BJ (cell line): Measurements from ENCODE around the gene RYR1. TPM values are rescaled to one million over a fixed set of nuclear protein-coding genes. Genes with fewer than 3 reads are reported as not detected.

Experiments
- CTCF ChIA-PET: fragments of 350-600 bp; formaldehyde crosslinking; extraction: SDS; loops from one replicate; lab custom pipeline; 2021; ENCODE audit warnings: antibody characterized with exemption, inconsistent platforms; lab: Yijun Ruan, JAX
- POLR2A ChIA-PET: fragments of 300-600 bp; sonication (Branson Sonifier 250); formaldehyde crosslinking; extraction: SDS; loops from one replicate; lab custom pipeline; 2021; ENCODE audit warnings: antibody characterized with exemption; lab: Charles Lee
- DNase-seq: peaks from one replicate; pipeline ENCODE4 v3.0.0-alpha.2; 2011; ENCODE audit warnings: low read depth
- H3K27me3 ChIP-seq: 2 replicates; pipeline ENCODE4 v1.6.0; 2011; ENCODE audit warnings: low read length; ENCODE audit not compliant: control insufficient read depth, insufficient read depth
- H3K36me3 ChIP-seq: 2 replicates; pipeline ENCODE4 v1.5.1; 2011; ENCODE audit warnings: low read length; ENCODE audit not compliant: control insufficient read depth, insufficient read depth
- H3K4me3 ChIP-seq: 2 replicates; pipeline ENCODE4 v1.5.1; 2011; ENCODE audit warnings: low read depth, mild to moderate bottlenecking, control low read depth, low read length
- polyA plus RNA-seq: library from polyadenylated mRNA; depleted of rRNA; stranded (reverse); fragments of >200 nt; gene quantifications from 2 replicates; pipeline ENCODE4 v1.2.3, GENCODE V29; 2011
- TF ChIP-seq, protein P1 (sequence below): IDR thresholded peaks from 2 replicates; pipeline ENCODE4 v1.5.1; 2011; ENCODE audit warnings: low read depth, mild to moderate bottlenecking, control low read depth, inconsistent platforms, low read length, moderate library complexity; ENCODE audit not compliant: insufficient read depth

The RYR1 gene
- polyA plus RNA-seq, 1 experiment, result 0.04 TPM

DNA sequence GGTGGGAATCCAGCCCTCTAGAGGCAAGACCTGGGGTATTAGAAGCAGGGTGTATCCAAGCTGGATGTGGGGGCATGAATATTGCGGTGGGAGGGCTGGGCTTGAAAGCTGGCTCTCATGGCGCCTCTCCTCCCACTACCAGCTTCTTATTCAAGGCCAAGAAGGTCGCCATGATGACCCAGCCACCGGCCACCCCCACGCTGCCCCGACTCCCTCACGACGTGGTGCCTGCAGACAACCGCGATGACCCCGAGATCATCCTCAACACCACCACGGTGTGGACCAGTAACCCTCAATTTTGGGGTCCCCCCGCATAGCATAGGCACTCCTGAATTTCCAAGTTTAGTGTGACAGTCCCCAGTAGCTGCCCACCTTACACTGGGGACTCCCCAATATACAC lies 41.7 kb downstream of the RYR1 start:
- no peak for DNase-seq
- H3K4me3 ChIP-seq, result no peak overlapping the region
- TF ChIP-seq, protein P1, sequence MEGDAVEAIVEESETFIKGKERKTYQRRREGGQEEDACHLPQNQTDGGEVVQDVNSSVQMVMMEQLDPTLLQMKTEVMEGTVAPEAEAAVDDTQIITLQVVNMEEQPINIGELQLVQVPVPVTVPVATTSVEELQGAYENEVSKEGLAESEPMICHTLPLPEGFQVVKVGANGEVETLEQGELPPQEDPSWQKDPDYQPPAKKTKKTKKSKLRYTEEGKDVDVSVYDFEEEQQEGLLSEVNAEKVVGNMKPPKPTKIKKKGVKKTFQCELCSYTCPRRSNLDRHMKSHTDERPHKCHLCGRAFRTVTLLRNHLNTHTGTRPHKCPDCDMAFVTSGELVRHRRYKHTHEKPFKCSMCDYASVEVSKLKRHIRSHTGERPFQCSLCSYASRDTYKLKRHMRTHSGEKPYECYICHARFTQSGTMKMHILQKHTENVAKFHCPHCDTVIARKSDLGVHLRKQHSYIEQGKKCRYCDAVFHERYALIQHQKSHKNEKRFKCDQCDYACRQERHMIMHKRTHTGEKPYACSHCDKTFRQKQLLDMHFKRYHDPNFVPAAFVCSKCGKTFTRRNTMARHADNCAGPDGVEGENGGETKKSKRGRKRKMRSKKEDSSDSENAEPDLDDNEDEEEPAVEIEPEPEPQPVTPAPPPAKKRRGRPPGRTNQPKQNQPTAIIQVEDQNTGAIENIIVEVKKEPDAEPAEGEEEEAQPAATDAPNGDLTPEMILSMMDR, result no peak
- no peaks in the 10 kb centered on the region for H3K27me3 ChIP-seq
- CTCF ChIA-PET, result no interaction called here
- POLR2A ChIA-PET, result no interaction called here
- no peaks in the 10 kb centered on the region for H3K36me3 ChIP-seq

DNA sequence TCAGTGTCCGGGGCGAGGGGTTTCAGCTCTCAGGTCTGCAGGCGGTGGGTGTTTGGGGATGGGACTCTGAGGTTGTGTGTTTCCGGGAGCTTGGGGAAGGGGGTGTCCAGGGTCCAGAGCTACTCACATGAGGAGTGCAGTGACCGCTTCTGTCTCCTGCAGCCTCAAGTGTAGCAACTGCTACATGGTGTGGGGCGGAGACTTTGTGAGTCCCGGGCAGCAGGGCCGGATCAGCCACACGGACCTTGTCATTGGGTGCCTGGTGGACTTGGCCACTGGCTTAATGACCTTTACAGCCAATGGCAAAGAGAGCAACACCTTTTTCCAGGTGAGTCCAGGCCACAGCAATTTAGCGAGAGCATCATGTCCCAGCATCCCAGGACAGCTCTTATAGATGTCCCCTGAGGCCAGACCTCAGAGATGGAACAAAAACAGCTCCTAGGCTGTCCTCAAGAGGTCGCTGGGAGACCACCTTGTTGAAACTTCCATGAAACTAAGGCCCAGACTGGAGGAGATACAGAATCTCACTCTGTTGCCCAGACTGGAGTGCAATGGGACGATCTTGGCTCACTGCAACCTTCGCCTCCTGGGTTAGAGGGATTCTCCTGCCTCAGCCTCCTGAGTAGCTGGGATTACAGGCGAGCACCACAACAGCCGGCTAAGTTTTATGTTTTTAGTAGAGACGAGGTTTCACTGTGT lies 44.9 kb downstream of the RYR1 start:
- no peaks in the 10 kb centered on the region for H3K27me3 ChIP-seq
- TF ChIP-seq, protein P1, result no peak
- POLR2A ChIA-PET, result no interaction called here
- no peaks in the 10 kb centered on the region for H3K36me3 ChIP-seq
- CTCF ChIA-PET, result interaction anchor here (1.8 kb wide), 1 partner anchor 37 kb away, joined by 4 read pairs; no protein-coding TSS in a partner anchor
- no peak overlapping the region for H3K4me3 ChIP-seq
- DNase-seq, result no peak

DNA sequence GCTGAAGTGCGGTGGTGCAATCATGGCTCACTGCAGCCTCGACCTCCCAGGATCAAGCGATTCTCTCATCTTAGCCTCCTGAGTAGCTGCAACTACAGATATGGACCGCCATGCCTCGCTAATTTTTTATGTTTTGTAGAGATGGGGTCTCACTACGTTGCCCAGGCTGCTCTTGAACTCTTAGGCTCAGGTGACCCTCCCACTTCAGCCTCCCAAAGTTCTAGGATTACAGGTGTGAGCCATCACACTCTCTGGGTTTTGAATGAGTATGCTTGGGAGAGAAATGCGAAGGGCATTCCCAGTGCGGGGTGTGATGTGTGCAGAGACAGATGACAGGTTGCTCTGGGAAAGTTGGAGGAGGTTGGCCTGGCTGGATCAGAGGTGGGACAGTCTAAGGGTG lies 49.0 kb downstream of the RYR1 start:
- ChIA-PET CTCF (no interaction called here), POLR2A (no interaction called here)
- Histone ChIP-seq H3K4me3 (no peak overlapping the region), H3K27me3 (no peaks in the 10 kb centered on the region), H3K36me3 (no peaks in the 10 kb centered on the region)
- DNase-seq, result no peak
- TF ChIP-seq, protein P1, result no peak

GRCh38 chr19:38483016-38483630 lies 49.6 kb downstream of the RYR1 start:
- no peaks in the 10 kb centered on the region for H3K36me3 ChIP-seq
- ChIA-PET CTCF (interaction anchor here (1.0 kb wide), 1 partner anchor 31 kb away, joined by 4 read pairs; no protein-coding TSS in a partner anchor), POLR2A (no interaction called here)
- no peaks in the 10 kb centered on the region for H3K27me3 ChIP-seq
- H3K4me3 ChIP-seq, result no peak overlapping the region
- DNase-seq, result no peak
- TF ChIP-seq, protein P1, result no peak

GRCh38 chr19:38484747-38485146 lies 51.3 kb downstream of the RYR1 start:
- TF ChIP-seq, protein P1, result no peak
- Histone ChIP-seq H3K27me3 (no peaks in the 10 kb centered on the region), H3K36me3 (no peaks in the 10 kb centered on the region), H3K4me3 (no peak overlapping the region)
- ChIA-PET POLR2A (no interaction called here), CTCF (no interaction called here)
- no peak for DNase-seq
